Mononuclear cell (primary cell): ENCODE data around the gene GABRA5. TPM values are rescaled to one million over a fixed set of nuclear protein-coding genes. Genes with fewer than 3 reads are reported as not detected.

ENCODE experiments used
- H3K27me3 ChIP-seq: 2 replicates; pipeline ENCODE4 v1.6.0; 2011; ENCODE audit warnings: low read length, control low read depth; ENCODE audit not compliant: insufficient read depth
- H3K4me1 ChIP-seq: 2 replicates; pipeline ENCODE4 v1.5.1; 2011; ENCODE audit warnings: mild to moderate bottlenecking, low read length, control low read depth; ENCODE audit not compliant: insufficient read depth
- H3K4me3 ChIP-seq: 2 replicates; pipeline ENCODE4 v1.5.1; 2011; ENCODE audit warnings: mild to moderate bottlenecking, low read length, moderate library complexity
- H3K9me3 ChIP-seq: 2 replicates; pipeline ENCODE4 v1.5.1; 2011; ENCODE audit warnings: low read depth, mild to moderate bottlenecking, control low read depth, low read length
- total RNA-seq: library from RNA; depleted of rRNA; stranded (reverse); fragments of >200 nt; gene quantifications from one replicate; pipeline ENCODE4 v1.2.3, GENCODE V29; 2012

GABRA5 gene
- total RNA-seq, 1 donor: 0.31 TPM

DNA sequence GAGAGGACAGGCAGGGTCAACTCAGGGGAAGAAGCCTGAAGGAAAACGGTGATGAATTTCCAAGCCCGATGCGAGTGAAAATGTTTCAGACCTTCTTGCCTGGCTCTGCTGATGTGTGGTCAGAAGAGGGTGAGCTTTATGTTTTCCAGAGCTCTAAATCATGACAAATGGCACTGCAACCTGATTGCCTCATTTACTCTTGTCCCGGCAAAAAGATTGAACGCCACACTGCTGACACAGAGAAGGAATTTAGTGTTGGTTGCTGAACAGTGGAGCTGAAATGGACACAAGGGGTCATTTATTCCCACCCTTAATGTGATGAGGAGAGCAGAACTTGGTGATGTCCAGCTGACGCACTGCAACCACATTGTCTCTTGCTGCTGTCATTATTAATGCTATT, 68.0 kb downstream of the GABRA5 start:
- Histone ChIP-seq H3K4me3 (no peak overlapping the region), H3K9me3 (no peaks in the 10 kb centered on the region), H3K4me1 (no peaks in the 10 kb centered on the region), H3K27me3 (no peaks in the 10 kb centered on the region)

DNA sequence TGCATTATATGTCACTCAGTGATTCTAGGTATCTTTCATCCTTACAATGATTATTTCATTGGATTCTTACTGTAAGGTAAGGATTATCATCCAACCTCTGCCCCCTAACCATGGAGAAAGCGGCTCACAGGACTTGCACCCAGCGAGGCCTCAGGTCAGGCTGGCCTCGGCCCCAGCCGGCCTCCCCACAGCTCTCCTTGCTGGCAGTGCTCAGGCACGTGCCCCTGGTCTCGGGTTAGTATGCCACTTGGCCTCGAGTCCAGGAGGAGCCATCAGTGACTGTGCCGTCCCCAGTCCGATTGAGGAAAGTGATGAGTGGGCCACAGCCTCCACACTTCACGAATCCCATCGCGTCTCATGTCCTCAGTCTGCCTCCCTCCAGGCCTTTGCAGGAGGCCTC, 68.5 kb downstream of the GABRA5 start:
- Histone ChIP-seq H3K27me3 (no peaks in the 10 kb centered on the region), H3K4me3 (no peak overlapping the region), H3K9me3 (no peaks in the 10 kb centered on the region), H3K4me1 (no peaks in the 10 kb centered on the region)

DNA sequence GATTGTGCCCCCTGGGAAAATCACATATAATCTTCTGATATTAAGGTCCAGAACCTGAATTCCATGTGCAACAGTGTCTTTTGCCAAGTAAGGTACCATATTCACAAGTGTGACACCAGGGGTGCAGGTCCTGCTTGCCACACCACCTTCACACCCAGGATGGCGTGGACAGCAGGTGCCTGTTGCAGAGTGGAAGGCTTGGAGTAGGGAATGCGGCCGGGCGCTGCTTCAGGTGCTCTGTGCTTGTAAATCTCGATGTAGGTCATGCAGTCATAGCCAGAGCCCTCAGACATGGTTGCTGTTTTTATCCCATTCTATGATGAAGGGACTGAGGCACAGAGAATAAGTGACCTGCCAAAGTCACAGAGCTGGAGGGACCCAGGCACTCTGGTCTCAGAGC, 69.6 kb downstream of the GABRA5 start:
- Histone ChIP-seq H3K4me1 (no peaks in the 10 kb centered on the region), H3K27me3 (no peaks in the 10 kb centered on the region), H3K4me3 (no peak overlapping the region), H3K9me3 (no peaks in the 10 kb centered on the region)

DNA sequence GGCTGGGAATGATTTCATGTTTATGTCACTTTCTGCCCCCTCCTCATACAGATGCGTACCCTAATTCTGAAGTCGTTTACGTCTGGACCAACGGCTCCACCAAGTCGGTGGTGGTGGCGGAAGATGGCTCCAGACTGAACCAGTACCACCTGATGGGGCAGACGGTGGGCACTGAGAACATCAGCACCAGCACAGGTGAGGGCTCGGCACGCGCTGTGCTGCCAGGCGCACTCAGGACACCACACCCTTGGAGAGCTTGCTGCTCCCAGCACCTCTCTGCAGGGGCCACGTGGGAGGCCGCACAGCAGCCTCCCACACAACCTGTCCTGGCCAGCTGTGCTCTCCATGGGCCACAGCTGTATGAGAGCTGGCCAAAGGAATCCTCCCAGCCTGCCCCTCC, 70.3 kb downstream of the GABRA5 start:
- H3K4me1 ChIP-seq: no peaks in the 10 kb centered on the region
- no peaks in the 10 kb centered on the region for H3K27me3 ChIP-seq
- H3K4me3 ChIP-seq: no peak overlapping the region
- no peaks in the 10 kb centered on the region for H3K9me3 ChIP-seq

DNA sequence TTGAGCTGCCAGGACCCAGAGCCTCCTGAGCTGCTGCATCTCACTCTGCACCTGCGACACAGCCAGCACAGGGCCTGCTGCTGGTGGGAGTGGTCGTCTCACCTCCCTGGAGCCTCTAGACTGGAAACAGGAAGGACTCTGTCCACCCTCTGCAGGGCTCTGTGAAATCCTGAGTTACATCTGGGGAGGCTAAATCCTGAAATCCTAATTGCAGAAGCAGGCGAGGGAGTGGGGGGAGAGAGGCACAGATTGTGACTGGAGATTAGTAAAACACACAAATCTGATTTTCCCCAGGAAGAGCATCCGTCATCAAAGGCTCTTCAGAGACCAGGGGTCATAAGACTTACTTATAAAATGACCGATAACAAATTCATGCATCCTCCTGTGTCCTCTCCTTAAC, 72.5 kb downstream of the GABRA5 start:
- H3K9me3 ChIP-seq: no peaks in the 10 kb centered on the region
- H3K27me3 ChIP-seq: no peaks in the 10 kb centered on the region
- no peak overlapping the region for H3K4me3 ChIP-seq
- H3K4me1 ChIP-seq: no peaks in the 10 kb centered on the region

DNA sequence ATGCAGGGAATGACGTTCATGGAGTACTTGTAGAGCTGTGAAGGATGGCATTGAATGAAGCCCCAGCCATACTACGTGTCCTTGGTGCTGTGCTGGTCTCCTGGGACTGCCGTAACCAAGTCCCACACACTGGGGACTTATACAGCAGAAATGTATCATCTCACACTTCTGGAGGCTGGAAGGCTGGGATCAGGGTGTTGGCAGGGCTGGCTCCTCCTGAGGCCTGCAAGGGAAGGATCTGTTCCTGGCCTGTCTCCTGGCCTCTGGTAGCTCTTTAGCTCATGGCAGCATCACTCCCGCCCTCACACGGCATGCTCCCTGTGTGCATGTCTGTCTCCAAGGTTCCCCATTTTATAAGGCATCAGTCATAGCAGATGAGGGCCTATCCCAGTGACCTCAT, 74.6 kb downstream of the GABRA5 start:
- H3K4me3 ChIP-seq: no peak overlapping the region
- H3K4me1 ChIP-seq: no peaks in the 10 kb centered on the region
- no peaks in the 10 kb centered on the region for H3K9me3 ChIP-seq
- no peaks in the 10 kb centered on the region for H3K27me3 ChIP-seq

DNA sequence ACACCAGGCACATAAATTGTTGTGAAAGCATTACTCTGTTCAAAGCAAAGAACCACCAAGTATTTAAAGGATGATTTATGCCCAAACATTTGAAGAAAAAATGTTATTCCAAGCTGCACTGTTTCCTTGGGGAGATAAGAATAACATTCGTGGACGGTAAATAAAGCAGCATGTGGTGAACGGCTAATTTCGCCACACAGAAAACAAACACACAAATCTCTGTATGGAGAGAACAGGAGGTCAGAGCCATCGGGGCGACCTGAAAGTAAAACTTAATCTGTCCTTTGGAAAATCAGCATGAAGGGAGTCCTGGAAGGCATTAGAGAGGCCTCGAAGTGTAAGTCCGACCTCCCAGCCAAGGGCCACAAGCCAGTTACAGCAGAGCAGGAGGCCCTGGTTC, 77.0 kb downstream of the GABRA5 start:
- Histone ChIP-seq H3K27me3 (no peaks in the 10 kb centered on the region), H3K4me1 (no peaks in the 10 kb centered on the region), H3K4me3 (no peak overlapping the region), H3K9me3 (no peaks in the 10 kb centered on the region)

DNA sequence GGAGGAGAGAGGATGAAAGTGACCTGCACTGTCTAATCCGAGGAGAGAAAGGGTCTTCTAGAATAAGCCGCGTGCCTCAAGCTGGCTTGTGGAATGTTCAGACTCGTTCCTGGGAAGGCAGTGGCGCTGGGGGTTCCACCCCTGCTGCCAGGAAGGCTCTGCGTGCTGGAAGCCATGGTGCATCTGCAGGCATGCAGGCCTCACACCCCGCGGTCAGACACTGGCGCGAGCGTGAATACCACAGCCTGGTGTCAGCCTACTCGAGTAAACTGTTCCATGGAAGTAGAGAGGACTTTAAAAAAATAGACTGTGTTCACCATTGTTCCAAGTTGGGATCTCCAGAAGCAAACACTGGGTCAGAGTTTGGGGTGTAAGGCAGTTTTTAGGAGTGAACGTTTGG, 78.2 kb downstream of the GABRA5 start:
- Histone ChIP-seq H3K9me3 (no peaks in the 10 kb centered on the region), H3K4me3 (no peak overlapping the region), H3K4me1 (no peaks in the 10 kb centered on the region), H3K27me3 (no peaks in the 10 kb centered on the region)

DNA sequence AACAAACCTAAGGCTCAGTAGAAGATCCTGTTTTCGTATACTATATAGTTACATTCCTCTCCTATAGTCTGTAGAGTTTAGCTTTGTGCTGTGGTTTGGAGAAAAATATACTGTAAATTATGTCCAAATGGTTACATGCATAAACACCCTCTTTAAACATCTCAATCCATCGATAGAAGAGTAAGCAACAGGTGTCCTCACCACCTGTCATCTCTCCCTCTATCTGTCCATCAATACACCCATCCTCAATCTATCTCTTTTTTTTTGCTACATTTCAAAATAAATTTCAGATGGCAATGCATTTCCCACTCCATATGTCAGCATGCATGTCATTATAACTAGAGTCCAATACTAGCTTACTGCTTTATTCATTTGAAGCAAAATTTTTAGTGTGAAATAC, 83.1 kb downstream of the GABRA5 start:
- peaks cover 9% of the 10 kb centered on the region for H3K9me3 ChIP-seq
- no peak overlapping the region for H3K4me3 ChIP-seq
- no peaks in the 10 kb centered on the region for H3K4me1 ChIP-seq
- no peaks in the 10 kb centered on the region for H3K27me3 ChIP-seq

DNA sequence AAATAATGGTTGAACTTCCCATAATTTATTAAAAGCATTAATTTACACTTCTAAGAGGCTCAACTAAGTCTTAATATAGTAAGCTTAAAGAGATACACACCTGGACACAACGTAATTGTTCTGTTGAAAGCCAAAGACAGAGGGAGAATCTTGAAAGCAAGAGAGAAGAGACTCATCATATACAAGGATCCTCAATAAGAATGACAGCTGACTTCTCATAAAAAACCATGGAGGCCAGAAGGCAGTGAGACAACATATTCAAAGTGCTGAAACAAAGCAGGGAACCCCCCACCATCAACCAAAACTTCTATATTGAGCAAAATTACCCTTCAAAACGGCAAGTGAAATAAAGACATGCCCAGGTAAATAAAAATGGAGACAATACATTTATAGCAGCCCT, 87.5 kb downstream of the GABRA5 start:
- Histone ChIP-seq H3K4me3 (no peak overlapping the region), H3K27me3 (no peaks in the 10 kb centered on the region), H3K4me1 (no peaks in the 10 kb centered on the region), H3K9me3 (peaks cover 9% of the 10 kb centered on the region)

DNA sequence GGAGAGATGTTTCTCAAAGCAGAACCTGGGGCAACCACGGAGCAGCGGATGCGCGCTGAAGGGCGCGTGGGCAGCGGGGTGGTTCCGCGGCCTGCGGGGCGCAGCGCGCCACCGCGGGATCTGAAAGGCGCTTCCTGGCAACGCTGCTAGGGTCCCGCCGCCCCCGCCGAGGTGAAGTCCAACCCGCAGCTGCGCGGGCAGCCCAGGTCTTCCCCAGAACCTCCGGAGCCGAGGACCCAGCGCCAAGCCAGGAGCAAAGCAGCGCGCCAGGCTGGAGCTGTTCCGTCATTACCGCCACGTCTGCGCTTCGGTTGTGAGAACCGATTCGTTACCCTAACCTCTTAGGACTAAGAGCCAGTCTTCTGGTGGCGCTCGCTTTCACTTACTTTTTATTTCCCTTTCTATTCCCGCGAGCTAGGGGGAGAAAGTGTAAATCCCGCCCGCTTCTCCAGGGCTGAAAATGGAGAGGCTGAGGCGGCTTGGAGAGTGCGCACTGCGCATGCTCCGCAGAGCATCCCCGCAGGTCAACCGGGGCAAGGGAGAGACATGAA, 100.9 kb downstream of the GABRA5 start:
- Histone ChIP-seq H3K27me3 (peaks cover 5% of the 10 kb centered on the region), H3K4me1 (no peaks in the 10 kb centered on the region), H3K4me3 (no peak overlapping the region), H3K9me3 (no peaks in the 10 kb centered on the region)

DNA sequence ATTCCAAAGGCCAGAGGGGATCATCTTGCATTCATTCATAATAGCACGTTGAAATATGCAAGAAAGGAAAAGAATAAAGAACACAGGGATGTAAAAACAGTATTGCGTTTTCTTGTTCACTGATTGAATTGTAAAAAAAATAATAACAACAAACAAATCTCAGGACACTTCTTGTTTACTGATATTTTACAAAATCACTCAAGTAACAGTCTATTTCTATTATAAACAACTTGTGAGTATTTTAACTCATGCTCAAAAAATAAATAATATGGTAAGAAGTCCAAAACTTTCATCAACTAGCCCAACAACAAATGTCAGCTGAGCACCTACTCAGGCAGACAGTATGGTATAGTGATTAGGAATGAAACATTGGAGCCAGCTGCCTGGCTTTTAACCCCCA, 101.9 kb downstream of the GABRA5 start:
- no peaks in the 10 kb centered on the region for H3K4me1 ChIP-seq
- H3K4me3 ChIP-seq: no peak overlapping the region
- peaks cover 5% of the 10 kb centered on the region for H3K27me3 ChIP-seq
- no peaks in the 10 kb centered on the region for H3K9me3 ChIP-seq

DNA sequence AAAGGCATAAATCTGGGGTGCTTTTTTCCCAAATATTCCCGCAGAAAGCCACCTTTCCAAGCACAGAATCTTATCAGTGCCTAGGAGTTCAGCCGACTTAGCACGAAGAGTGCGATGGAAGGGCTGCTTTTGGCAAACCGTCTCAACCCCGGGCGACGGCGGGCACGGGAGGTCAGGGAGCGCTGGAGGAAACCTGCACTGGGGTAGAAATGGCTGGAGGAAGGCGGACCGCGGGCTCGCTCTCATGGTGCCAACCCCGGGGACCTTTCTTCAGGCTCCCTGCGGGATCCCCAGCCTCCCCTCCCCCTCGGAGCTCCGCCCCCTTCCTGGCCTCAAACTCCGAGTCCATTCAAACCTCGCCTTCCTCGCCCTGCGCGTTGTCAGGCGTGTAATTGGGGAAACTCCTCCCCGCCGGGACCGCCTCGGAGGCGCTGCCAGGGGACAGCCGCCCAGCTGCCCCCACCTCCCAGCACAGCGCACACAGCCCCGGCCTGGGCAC, 103.9 kb downstream of the GABRA5 start, which contains the start of gene GABRG3:
TSS of gene GABRG3 (plus strand) at position 470 of the 499 bp plus-strand sequence.
- Histone ChIP-seq H3K4me3 (no peak within 1 kb of the TSS), H3K9me3 (no peaks in the 10 kb centered on the region), H3K27me3 (peaks cover 5% of the 10 kb centered on the region), H3K4me1 (no peaks in the 10 kb centered on the region)

DNA sequence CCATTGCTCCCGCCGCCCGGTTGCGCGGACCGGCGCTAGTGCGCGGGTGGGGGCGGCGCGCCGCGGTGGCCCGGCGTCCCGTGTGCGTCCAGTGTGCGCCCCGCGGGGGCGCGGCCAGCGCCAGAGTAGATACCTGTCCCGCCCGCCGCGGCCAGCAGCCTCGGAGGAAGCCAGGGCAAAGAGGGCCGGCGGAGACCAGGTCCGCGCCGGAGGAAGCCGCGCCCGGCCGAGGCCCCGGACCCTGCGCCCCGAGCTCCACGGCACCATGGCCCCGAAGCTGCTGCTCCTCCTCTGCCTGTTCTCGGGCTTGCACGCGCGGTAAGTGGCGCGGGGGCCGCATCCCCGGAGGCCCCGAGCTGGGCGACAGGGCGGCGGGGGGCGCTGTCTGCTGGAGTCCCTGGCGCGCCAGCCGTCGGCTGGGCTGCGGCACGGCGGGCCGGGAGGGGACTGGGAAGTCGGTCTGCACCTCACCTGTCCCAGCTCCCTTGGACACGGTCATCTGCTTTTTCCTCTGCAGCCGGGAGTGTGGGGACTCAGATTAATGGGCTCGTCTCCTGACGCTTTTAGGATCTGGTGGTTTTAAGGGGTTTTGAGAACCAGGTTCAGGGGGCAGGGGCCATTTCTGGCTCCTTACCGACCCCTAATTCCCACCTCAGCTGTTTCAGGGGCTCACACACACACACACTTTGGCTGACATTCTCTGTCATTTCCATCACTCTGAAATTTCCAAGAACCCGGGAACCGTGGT, 104.6 kb downstream of the GABRA5 start:
- H3K9me3 ChIP-seq: no peaks in the 10 kb centered on the region
- peaks cover 5% of the 10 kb centered on the region for H3K27me3 ChIP-seq
- H3K4me1 ChIP-seq: no peaks in the 10 kb centered on the region
- H3K4me3 ChIP-seq: no peak overlapping the region

DNA sequence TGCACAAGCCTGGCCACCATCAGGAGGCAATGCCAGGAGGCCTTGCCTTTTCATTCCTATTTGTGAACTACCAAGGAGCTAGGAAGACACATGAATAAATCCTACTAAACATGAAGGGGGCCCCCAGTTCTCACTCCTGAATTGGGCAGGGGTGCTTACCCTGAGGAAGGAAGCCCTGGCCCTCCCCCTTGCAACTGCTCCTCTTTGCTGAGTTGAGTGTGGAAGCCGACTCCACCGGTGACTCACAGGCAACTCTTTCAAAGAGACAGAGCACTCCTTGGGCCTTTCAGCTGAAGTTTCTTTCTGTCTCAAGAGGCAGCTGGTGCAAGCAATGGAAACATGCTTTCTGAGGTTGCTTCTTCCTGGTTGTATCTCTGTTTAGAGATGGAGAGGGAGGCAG, 105.8 kb downstream of the GABRA5 start:
- H3K4me1 ChIP-seq: no peaks in the 10 kb centered on the region
- H3K4me3 ChIP-seq: no peak overlapping the region
- H3K9me3 ChIP-seq: no peaks in the 10 kb centered on the region

More for the DNA sequence above, 105.8 kb downstream of the GABRA5 start:
- peaks cover 5% of the 10 kb centered on the region for H3K27me3 ChIP-seq
